GM12892 (cell line): ENCODE data around the gene PKIG.

Source experiments
- POLR2A ChIP-seq: IDR thresholded peaks from 2 replicates; pipeline ENCODE4 v1.6.1; 2011; ENCODE audit warnings: low read depth, low read length, control low read depth
- POLR2AphosphoS5 ChIP-seq: IDR thresholded peaks from 2 replicates; pipeline ENCODE4 v1.6.1; 2011; ENCODE audit warnings: low read depth, low read length, control low read depth
- TAF1 ChIP-seq: IDR thresholded peaks from 2 replicates; pipeline ENCODE4 v1.6.1; 2011; ENCODE audit warnings: low read depth, mild to moderate bottlenecking, control low read depth, low read length, borderline replicate concordance

DNA sequence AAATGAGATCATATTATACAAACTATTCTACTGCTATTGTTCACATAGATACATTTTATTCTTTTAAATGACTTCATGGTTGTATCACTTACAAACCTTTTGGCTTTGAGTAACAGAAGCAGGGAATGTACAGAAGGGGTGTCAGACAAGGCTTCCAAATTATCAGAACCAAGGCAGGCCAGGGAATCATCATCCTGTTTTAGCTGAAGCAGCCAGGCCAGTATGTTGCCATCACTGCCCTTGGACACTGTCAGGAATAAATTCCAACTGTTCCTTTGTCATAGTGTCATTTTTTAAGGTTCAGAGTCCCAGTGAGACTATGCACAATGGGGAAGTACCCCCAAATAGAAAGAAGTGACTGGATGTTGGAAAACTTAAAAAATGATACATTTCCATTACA, 23.1 kb upstream of the PKIG start:
- TF ChIP-seq POLR2A (no peak), POLR2AphosphoS5 (no peak), TAF1 (no peak)
